ENCODE data around the gene TMEM109.

Gene TMEM109

GRCh38 chr11:60948250-60948649, 34.3 kb downstream of the TMEM109 start:
- H3K27ac ChIP-seq: no peak overlapping the region
- TF ChIP-seq CTCF (conservative IDR thresholded peaks at IDR 0.05; ENCODE audit: low read depth): no peak
- ChIA-PET POLR2A (ENCODE audit: low non-redundant PET) (no interaction called here), CTCF (interaction anchor here (0.6 to 0.7 kb wide), 2 partner anchors 23 to 285 kb away, joined by 3 to 4 read pairs; no protein-coding TSS in a partner anchor)
- no peak for DNase-seq (ENCODE audit: low spot score)

- no peak overlapping the region for H3K27ac ChIP-seq
- no peak for DNase-seq (ENCODE audit: low spot score)
- POLR2A ChIA-PET (ENCODE audit: low non-redundant PET): no interaction called here
- CTCF ChIA-PET: interaction anchor here (0.6 kb wide), 1 partner anchor 124 kb away, joined by 3 read pairs; no protein-coding TSS in a partner anchor
- TF ChIP-seq CTCF (conservative IDR thresholded peaks at IDR 0.05; ENCODE audit: low read depth): no peak
Measured at GRCh38 chr11:60950024-60950423, 36.1 kb downstream of the TMEM109 start.

- no peak for DNase-seq (ENCODE audit: low spot score)
- POLR2A ChIA-PET (ENCODE audit: low non-redundant PET): no interaction called here
- TF ChIP-seq CTCF (conservative IDR thresholded peaks at IDR 0.05; ENCODE audit: low read depth): no peak
- CTCF ChIA-PET: interaction anchor here (0.6 kb wide), 1 partner anchor 178 kb away, joined by 4 read pairs; no protein-coding TSS in a partner anchor
- H3K27ac ChIP-seq: no peak overlapping the region
Measured at GRCh38 chr11:60950933-60951605, 37.1 kb downstream of the TMEM109 start.

GRCh38 chr11:60951606-60951903, 37.6 kb downstream of the TMEM109 start:
- POLR2A ChIA-PET (ENCODE audit: low non-redundant PET): no interaction called here
- CTCF ChIA-PET: no interaction called here
- no peak for TF ChIP-seq CTCF (conservative IDR thresholded peaks at IDR 0.05; ENCODE audit: low read depth)
- DNase-seq (ENCODE audit: low spot score): no peak
- no peak overlapping the region for H3K27ac ChIP-seq

GRCh38 chr11:60951904-60952741, 38.2 kb downstream of the TMEM109 start, which contains the start of gene SLC15A3:
TSS of gene SLC15A3 (minus strand) at chr11:60952176. CDS start at chr11:60951551, 625 bp downstream.
- DNase-seq (ENCODE audit: low spot score): no peak
- no peak within 1 kb of the TSS for H3K27ac ChIP-seq
- no peak for TF ChIP-seq CTCF (conservative IDR thresholded peaks at IDR 0.05; ENCODE audit: low read depth)
- ChIA-PET CTCF (no interaction called here), POLR2A (ENCODE audit: low non-redundant PET) (no interaction called here)

GRCh38 chr11:60952742-60953170, 38.8 kb downstream of the TMEM109 start:
- DNase-seq (ENCODE audit: low spot score): no peak
- TF ChIP-seq CTCF (conservative IDR thresholded peaks at IDR 0.05; ENCODE audit: low read depth): no peak
- H3K27ac ChIP-seq: no peak overlapping the region
- CTCF ChIA-PET: no interaction called here
- POLR2A ChIA-PET (ENCODE audit: low non-redundant PET): no interaction called here

All from RWPE1 (cell line).